IMR-90 (cell line): ENCODE data around the gene SPATC1L. TPM values are rescaled to one million over a fixed set of nuclear protein-coding genes. Genes with fewer than 3 reads are reported as not detected.
A peak's percentile ranks its signal among the peaks of the same experiment; 100 is the strongest.

Experiments used
- ATAC-seq: fragments of 200-7000 bp; cut with Tn5 transposase; 2 replicates; pipeline ENCODE4 v1.9.1; 2020; ENCODE audit warnings: low read depth, mild to moderate bottlenecking, moderate library complexity
- BruUV-seq: library from RNA; stranded (reverse); fragments of 400-500 nt; replicated peaks from 2 replicates; lab custom pipeline; 2021; lab: Mats Ljungman, UMichigan
- CTCF ChIA-PET: fragments of 300-600 bp; formaldehyde crosslinking; extraction: SDS; loops from one replicate; lab custom pipeline; 2021; ENCODE audit warnings: antibody characterized with exemption; lab: Yijun Ruan, JAX
- POLR2A ChIA-PET: fragments of 300-600 bp; sonication (Branson Sonifier 250); formaldehyde crosslinking; loops from one replicate; lab custom pipeline; 2022; ENCODE audit warnings: antibody characterized with exemption; ENCODE audit not compliant: unreplicated experiment; lab: Charles Lee
- DNase-seq: peaks from one replicate; pipeline ENCODE4 v3.0.0; 2013
- H2AFZ ChIP-seq: replicated peaks from 2 replicates; pipeline ENCODE3; 2013; ENCODE audit warnings: low read length, mild to moderate bottlenecking; ENCODE audit not compliant: poor library complexity
- H2AK5ac ChIP-seq: 2 replicates; pipeline ENCODE4 v1.6.1; 2013; ENCODE audit warnings: low read depth, low read length, inconsistent platforms
- H2AK9ac ChIP-seq: replicated peaks from 2 replicates; pipeline ENCODE3; 2013; ENCODE audit warnings: mild to moderate bottlenecking, low read depth, low read length, moderate library complexity; ENCODE audit not compliant: poor library complexity
- H2BK120ac ChIP-seq: 2 replicates; pipeline ENCODE4 v1.6.1; 2013; ENCODE audit warnings: low read depth, low read length, inconsistent platforms
- H2BK15ac ChIP-seq: 3 replicates; pipeline ENCODE4 v1.6.1; 2013; ENCODE audit warnings: low read depth, low read length, inconsistent platforms
- H2BK20ac ChIP-seq: 2 replicates; pipeline ENCODE4 v1.6.1; 2013; ENCODE audit warnings: low read depth, mild to moderate bottlenecking, inconsistent platforms, low read length, moderate library complexity
- H2BK5ac ChIP-seq: 2 replicates; pipeline ENCODE4 v1.6.1; 2013; ENCODE audit warnings: mild to moderate bottlenecking, low read depth, low read length, inconsistent platforms; ENCODE audit not compliant: poor library complexity, severe bottlenecking
- H3K14ac ChIP-seq: replicated peaks from 2 replicates; pipeline ENCODE4 v1.6.1; 2013; ENCODE audit warnings: low read depth, low read length, inconsistent platforms
- H3K18ac ChIP-seq: 2 replicates; pipeline ENCODE4 v1.6.1; 2013; ENCODE audit warnings: low read depth, low read length, control low read depth
- H3K23ac ChIP-seq: 2 replicates; pipeline ENCODE4 v1.6.1; 2013; ENCODE audit warnings: low read depth, low read length, inconsistent platforms
- H3K27ac ChIP-seq: 2 replicates; pipeline ENCODE4 v1.5.1; 2013; ENCODE audit warnings: mild to moderate bottlenecking, control low read depth, low read length; ENCODE audit not compliant: insufficient read depth
- H3K27me3 ChIP-seq: 2 replicates; pipeline ENCODE4 v1.6.1; 2013; ENCODE audit warnings: low read length; ENCODE audit not compliant: control insufficient read depth, insufficient read depth
- H3K36me3 ChIP-seq: 2 replicates; pipeline ENCODE4 v1.6.1; 2013; ENCODE audit warnings: low read length, mixed read lengths; ENCODE audit not compliant: control insufficient read depth, insufficient read depth
- H3K4ac ChIP-seq: 2 replicates; pipeline ENCODE4 v1.6.1; 2013; ENCODE audit warnings: low read depth, low read length, inconsistent platforms
- H3K4me1 ChIP-seq: 2 replicates; pipeline ENCODE4 v1.6.1; 2013; ENCODE audit warnings: low read length, mixed read lengths; ENCODE audit not compliant: control insufficient read depth, insufficient read depth
- H3K4me2 ChIP-seq: 2 replicates; pipeline ENCODE4 v1.6.1; 2013; ENCODE audit warnings: low read depth, mild to moderate bottlenecking, control low read depth, low read length, moderate library complexity
- H3K4me3 ChIP-seq: 2 replicates; pipeline ENCODE4 v1.5.1; 2013; ENCODE audit warnings: low read depth, mild to moderate bottlenecking, control low read depth, low read length, moderate library complexity; ENCODE audit not compliant: insufficient read depth
- H3K56ac ChIP-seq: 2 replicates; pipeline ENCODE4 v1.6.1; 2013; ENCODE audit warnings: low read length, inconsistent platforms; ENCODE audit not compliant: insufficient read depth; ENCODE audit errors: extremely low read depth
- H3K79me1 ChIP-seq, 2 experiments: 2 replicates each; pipeline ENCODE4 v1.6.1; 2013; ENCODE audit warnings: low read length in 2 of 2, inconsistent platforms in 1 of 2, low read depth in 1 of 2
- H3K9ac ChIP-seq: 2 replicates; pipeline ENCODE4 v1.6.1; 2013; ENCODE audit warnings: low read depth, low read length, control low read depth
- H3K9me1 ChIP-seq: 2 replicates; pipeline ENCODE4 v1.6.1; 2013; ENCODE audit warnings: low read length, inconsistent platforms; ENCODE audit not compliant: insufficient read depth
- H3K9me3 ChIP-seq: 2 replicates; pipeline ENCODE4 v1.6.1; 2013; ENCODE audit warnings: low read length; ENCODE audit not compliant: control insufficient read depth, insufficient read depth
- H4K20me1 ChIP-seq: 2 replicates; pipeline ENCODE4 v1.6.1; 2013; ENCODE audit warnings: low read length, inconsistent platforms; ENCODE audit not compliant: insufficient read depth
- H4K5ac ChIP-seq: 2 replicates; pipeline ENCODE4 v1.6.1; 2013; ENCODE audit warnings: mild to moderate bottlenecking, low read depth, low read length, control low read depth
- H4K8ac ChIP-seq, 2 experiments: 2 replicates each; pipeline ENCODE4 v1.6.1; 2013; ENCODE audit warnings: low read depth in 2 of 2, low read length in 2 of 2, control low read depth in 1 of 2, inconsistent platforms in 1 of 2
- H4K91ac ChIP-seq: 2 replicates; pipeline ENCODE4 v1.6.1; 2013; ENCODE audit warnings: low read depth, low read length, inconsistent platforms; ENCODE audit not compliant: insufficient read depth
- BHLHE40 ChIP-seq: fragments of 150-350 bp; IDR thresholded peaks from 2 replicates; pipeline ENCODE4 v1.6.1; 2016; ENCODE audit warnings: mild to moderate bottlenecking, low read depth, low read length
- CEBPB ChIP-seq: IDR thresholded peaks from 2 replicates; pipeline ENCODE4 v1.6.1; 2012; ENCODE audit warnings: low read depth, low read length, improper control_type of control experiment
- CHD1 ChIP-seq: IDR thresholded peaks from 2 replicates; pipeline ENCODE4 v1.6.1; 2012; ENCODE audit warnings: low read depth, low read length, improper control_type of control experiment
- MAFK ChIP-seq: IDR thresholded peaks from 2 replicates; pipeline ENCODE4 v1.6.1; 2012; ENCODE audit warnings: low read depth, low read length, improper control_type of control experiment
- MAZ ChIP-seq: IDR thresholded peaks from 2 replicates; pipeline ENCODE4 v1.6.1; 2012; ENCODE audit warnings: low read depth, mild to moderate bottlenecking, low read length, improper control_type of control experiment, moderate library complexity, borderline replicate concordance
- MXI1 ChIP-seq: IDR thresholded peaks from 2 replicates; pipeline ENCODE4 v1.6.1; 2012; ENCODE audit warnings: low read depth, mild to moderate bottlenecking, low read length, moderate library complexity, borderline replicate concordance
- NFE2L2 ChIP-seq: fragments of 150-350 bp; IDR thresholded peaks from 2 replicates; pipeline ENCODE4 v1.6.1; 2016; ENCODE audit warnings: low read depth, mild to moderate bottlenecking, low read length
- POLR2A ChIP-seq: IDR thresholded peaks from 2 replicates; pipeline ENCODE4 v1.6.1; 2012; ENCODE audit warnings: mild to moderate bottlenecking, low read depth, low read length
- RAD21 ChIP-seq: IDR thresholded peaks from 2 replicates; pipeline ENCODE4 v1.6.1; 2012; ENCODE audit warnings: low read length, improper control_type of control experiment
- RCOR1 ChIP-seq: IDR thresholded peaks from 2 replicates; pipeline ENCODE4 v1.6.1; 2012; ENCODE audit warnings: mild to moderate bottlenecking, low read length, improper control_type of control experiment; ENCODE audit not compliant: insufficient replicate concordance
- RFX5 ChIP-seq: IDR thresholded peaks from 2 replicates; pipeline ENCODE4 v1.8.0; 2012; ENCODE audit warnings: low read depth, mild to moderate bottlenecking, low read length, moderate library complexity
- WGBS, 2 experiments: methylation state at CpG; one replicate each; pipeline versions ENCODE4 v1.1.5 to v1.1.7; 2013; ENCODE audit warnings: missing lambda C conversion rate in 2 of 2; ENCODE audit not compliant: insufficient read length in 1 of 2; ENCODE audit errors: extremely low coverage in 2 of 2; 5-methylcytosine and 5-hydroxymethylcytosine counted together
- dilution Hi-C: fragments of 300-500 bp; cut with HindIII; formaldehyde crosslinking; loops from one replicate; pipeline ENCODE4 v1.14.3; 2018; ENCODE audit warnings: low sequenced_read_pairs; ENCODE audit not compliant: unreplicated experiment
- in situ Hi-C: fragments of 300-500 bp; cut with MboI; formaldehyde crosslinking; loops from 3 replicates; pipeline ENCODE4 v1.14.3; 2019; ENCODE audit warnings: low sequenced_read_pairs, inconsistent platforms, mixed read lengths
- intact Hi-C: fragments of 100-400 bp; cut with micrococcal nuclease; formaldehyde crosslinking; loops from 2 replicates; pipeline ENCODE4 v1.10.0; 2022
- polyA plus RNA-seq, 3 experiments: library from polyadenylated mRNA; depleted of rRNA; stranded (reverse); fragments of >200 nt; gene quantifications; 2 replicates each; pipeline ENCODE4 v1.2.3, GENCODE V29; 2012; ENCODE audit warnings: low replicate concordance in 1 of 3
- total RNA-seq: library from RNA; depleted of rRNA; stranded (reverse); fragments of >200 nt; gene quantifications from 2 replicates; pipeline ENCODE4 v1.2.3, GENCODE V29; 2012
- TF ChIP-seq, protein P1 (sequence below): conservative IDR thresholded peaks from 2 replicates; pipeline ENCODE4 v1.5.1; 2012; ENCODE audit warnings: mild to moderate bottlenecking, low read depth, low read length, improper control_type of control experiment
- TF ChIP-seq, protein P2 (sequence below): fragments of 150-350 bp; IDR thresholded peaks from 2 replicates; pipeline ENCODE4 v1.6.1; 2017; ENCODE audit warnings: mild to moderate bottlenecking, antibody characterized with exemption, low read length, low read depth

SPATC1L gene
- total and polyA plus RNA-seq, 2 of the 4 experiments (the other 2 are of a cell fraction), result 3.8 to 17.2 TPM

DNA sequence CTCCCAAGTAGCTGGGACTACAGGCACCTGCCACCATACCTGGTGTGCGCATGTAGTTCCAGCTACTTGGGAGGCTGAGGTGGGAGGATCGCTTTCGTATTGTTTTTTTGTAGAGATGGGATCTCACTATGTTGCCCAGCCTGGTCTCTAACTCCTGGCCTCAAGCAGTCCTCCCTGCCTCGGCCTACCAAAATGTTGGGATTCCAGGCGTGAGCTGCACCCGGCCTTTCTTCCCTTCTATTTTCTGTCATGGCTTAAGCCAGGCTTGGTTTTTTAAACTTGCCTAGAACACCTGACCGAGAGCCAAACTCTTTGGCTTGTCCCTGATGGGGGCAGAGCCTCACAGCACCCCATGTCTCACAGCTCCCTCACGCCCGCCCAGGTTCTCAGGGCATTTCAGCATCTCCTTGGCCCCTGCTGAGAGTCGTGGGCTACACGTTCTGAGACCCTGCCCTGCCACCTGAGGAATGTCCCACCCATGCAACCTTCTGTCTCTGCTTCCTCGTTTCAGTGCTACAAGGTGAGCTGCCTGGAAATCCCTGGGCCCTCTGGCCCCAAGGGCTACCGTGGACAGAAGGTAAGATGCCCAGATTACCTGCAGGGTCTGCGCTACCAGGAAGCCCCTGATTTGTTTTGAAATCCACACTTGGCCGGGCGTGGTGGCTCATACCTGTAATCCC, 70.6 kb downstream of the SPATC1L start (continued):
- TF ChIP-seq CEBPB, result no peak

DNA sequence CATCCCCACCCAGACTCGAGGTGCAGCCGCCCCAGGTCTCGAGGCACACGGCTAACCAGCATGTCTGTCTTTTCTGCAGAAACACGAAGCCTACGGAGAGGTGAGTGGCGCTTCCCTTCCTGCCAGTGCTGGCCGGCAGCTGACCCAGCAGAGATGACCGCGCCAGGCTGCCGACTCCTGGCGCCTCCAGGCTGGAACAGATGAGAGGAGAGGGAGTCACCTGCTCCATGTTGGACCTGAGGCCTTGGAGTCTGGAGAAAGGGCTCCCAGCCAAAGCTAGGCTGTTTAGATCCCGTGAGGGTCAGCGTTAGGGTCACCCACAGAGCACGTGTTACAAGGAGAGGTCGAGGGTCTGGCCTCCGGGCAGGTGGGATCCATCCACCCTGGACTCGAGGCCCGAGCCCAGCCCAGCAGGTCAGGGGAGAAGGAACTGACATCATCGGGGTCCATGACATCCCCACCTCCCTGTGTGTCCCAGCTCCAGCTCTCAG, 71.5 kb downstream of the SPATC1L start:
- ATAC-seq, result no peak
- Histone ChIP-seq H3K23ac (no peak overlapping the region), H3K18ac (no peak overlapping the region), H3K79me1 (peaks cover 24 to 74% of the 10 kb centered on the region in 2 experiments), H3K27me3 (no peaks in the 10 kb centered on the region), H3K56ac (no peak overlapping the region), H4K20me1 (peaks cover 86% of the 10 kb centered on the region), H2AK5ac (no peak overlapping the region), H3K27ac (no peak overlapping the region), H3K4ac (no peak overlapping the region), H3K4me2 (no peak overlapping the region), H3K36me3 (peaks cover 85% of the 10 kb centered on the region), H3K9ac (no peak overlapping the region), H3K9me3 (peaks cover 5% of the 10 kb centered on the region), H3K4me1 (peaks cover 2% of the 10 kb centered on the region; the same call in 1 of the 2 replicates), H2BK20ac (no peak overlapping the region), H3K4me3 (no peak overlapping the region), H4K8ac (no peak overlapping the region), H2BK5ac (no peak overlapping the region), H2AFZ (peak overlapping the region; percentile 32), H2AK9ac (peak overlapping the region; percentile 25), H4K5ac (no peak overlapping the region), H2BK120ac (no peak overlapping the region), H3K9me1 (peaks cover 5% of the 10 kb centered on the region; the same call in 1 of the 2 replicates), H2BK15ac (no peak overlapping the region), H3K14ac (no peak overlapping the region), H4K91ac (no peak overlapping the region)
- dilution Hi-C loops (no loop called here), in situ Hi-C loops (no loop called here), intact Hi-C loops (no loop called here)
- WGBS, 2 experiments, result 98% methylated on average over 8 of the region's 20 CpGs; no CpG with 5 or more reads in 1 of the 2 experiments
- BruUV-seq, result no TSS peak
- no peak for DNase-seq
- ChIA-PET CTCF (no interaction called here), POLR2A (no interaction called here)
- TF ChIP-seq MAZ (no peak), BHLHE40 (no peak), POLR2A (no peak), MXI1 (no peak), MAFK (no peak), CHD1 (no peak), RAD21 (no peak), NFE2L2 (no peak), RCOR1 (no peak), RFX5 (no peak)
- TF ChIP-seq, protein P1, sequence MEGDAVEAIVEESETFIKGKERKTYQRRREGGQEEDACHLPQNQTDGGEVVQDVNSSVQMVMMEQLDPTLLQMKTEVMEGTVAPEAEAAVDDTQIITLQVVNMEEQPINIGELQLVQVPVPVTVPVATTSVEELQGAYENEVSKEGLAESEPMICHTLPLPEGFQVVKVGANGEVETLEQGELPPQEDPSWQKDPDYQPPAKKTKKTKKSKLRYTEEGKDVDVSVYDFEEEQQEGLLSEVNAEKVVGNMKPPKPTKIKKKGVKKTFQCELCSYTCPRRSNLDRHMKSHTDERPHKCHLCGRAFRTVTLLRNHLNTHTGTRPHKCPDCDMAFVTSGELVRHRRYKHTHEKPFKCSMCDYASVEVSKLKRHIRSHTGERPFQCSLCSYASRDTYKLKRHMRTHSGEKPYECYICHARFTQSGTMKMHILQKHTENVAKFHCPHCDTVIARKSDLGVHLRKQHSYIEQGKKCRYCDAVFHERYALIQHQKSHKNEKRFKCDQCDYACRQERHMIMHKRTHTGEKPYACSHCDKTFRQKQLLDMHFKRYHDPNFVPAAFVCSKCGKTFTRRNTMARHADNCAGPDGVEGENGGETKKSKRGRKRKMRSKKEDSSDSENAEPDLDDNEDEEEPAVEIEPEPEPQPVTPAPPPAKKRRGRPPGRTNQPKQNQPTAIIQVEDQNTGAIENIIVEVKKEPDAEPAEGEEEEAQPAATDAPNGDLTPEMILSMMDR, result no peak
- TF ChIP-seq, protein P2, sequence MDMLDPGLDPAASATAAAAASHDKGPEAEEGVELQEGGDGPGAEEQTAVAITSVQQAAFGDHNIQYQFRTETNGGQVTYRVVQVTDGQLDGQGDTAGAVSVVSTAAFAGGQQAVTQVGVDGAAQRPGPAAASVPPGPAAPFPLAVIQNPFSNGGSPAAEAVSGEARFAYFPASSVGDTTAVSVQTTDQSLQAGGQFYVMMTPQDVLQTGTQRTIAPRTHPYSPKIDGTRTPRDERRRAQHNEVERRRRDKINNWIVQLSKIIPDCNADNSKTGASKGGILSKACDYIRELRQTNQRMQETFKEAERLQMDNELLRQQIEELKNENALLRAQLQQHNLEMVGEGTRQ, result no peak
